C4-2B (cell line): ENCODE data around the gene CA11.
A peak's percentile ranks its signal among the peaks of the same experiment; 100 is the strongest.
"Not testable (repeated sequence)": the region's sequence is repeated elsewhere in the genome, so short reads cannot be mapped to it uniquely, and the experiment has no call there.

Source experiments
- H3K27ac ChIP-seq: fragments of 450-650 bp; 2 replicates; pipeline ENCODE4 v1.5.1; 2017
- CTCF ChIP-seq: fragments of 450-650 bp; conservative IDR thresholded peaks from 2 replicates; pipeline ENCODE4 v1.5.1; 2017; ENCODE audit warnings: mild to moderate bottlenecking
- ZFX ChIP-seq: fragments of 450-650 bp; IDR thresholded peaks from 2 replicates; pipeline ENCODE4 v1.6.1; 2017

The CA11 gene

GRCh38 chr19:48646001-48646721, at the start of gene CA11:
Gene CA11, minus strand, starts transcription at chr19:48646187. Its CDS starts 555 bp downstream, at chr19:48645632.
- H3K27ac ChIP-seq = peak within 1 kb of the TSS; percentile 28
- TF ChIP-seq ZFX = no peak
- peak; percentile 68 for TF ChIP-seq CTCF

- not testable (repeated sequence) for H3K27ac ChIP-seq
These were observed 47.6 kb upstream of the CA11 start for GRCh38 chr19:48693629-48694028.

- TF ChIP-seq ZFX (no peak), CTCF (no peak)
- peak overlapping the region; percentile 42; the same call in 1 of the 2 replicates for H3K27ac ChIP-seq
These were observed 43.5 kb upstream of the CA11 start for GRCh38 chr19:48689449-48689848.

- TF ChIP-seq ZFX (no peak), CTCF (no peak)
- H3K27ac ChIP-seq = no peak overlapping the region
These were observed 41.8 kb upstream of the CA11 start for GRCh38 chr19:48687776-48688175.

- peak overlapping the region; percentile 37; the same call in 1 of the 2 replicates for H3K27ac ChIP-seq
These were observed 40.6 kb upstream of the CA11 start for GRCh38 chr19:48686637-48687036.

GRCh38 chr19:48686088-48686487, 40.1 kb upstream of the CA11 start:
- peak overlapping the region; percentile 69 for H3K27ac ChIP-seq
- no peak for TF ChIP-seq CTCF
- no peak for TF ChIP-seq ZFX

GRCh38 chr19:48685583-48685982, 39.6 kb upstream of the CA11 start:
- H3K27ac ChIP-seq = peak overlapping the region; percentile 69

GRCh38 chr19:48683349-48683748, 37.4 kb upstream of the CA11 start:
- TF ChIP-seq ZFX = no peak
- peak overlapping the region; percentile 69; the same call in 1 of the 2 replicates for H3K27ac ChIP-seq

More at GRCh38 chr19:48685583-48685982, 39.6 kb upstream of the CA11 start:
- TF ChIP-seq CTCF (no peak), ZFX (no peak)

GRCh38 chr19:48681127-48681470, 35.1 kb upstream of the CA11 start:
- no peak overlapping the region for H3K27ac ChIP-seq
- TF ChIP-seq CTCF (no peak), ZFX (no peak)
